ENCODE data around the gene SLC2A5.
"Not testable (repeated sequence)": the region's sequence is repeated elsewhere in the genome, so short reads cannot be mapped to it uniquely, and the experiment has no call there.

The SLC2A5 gene

GRCh38 chr1:9033363-9033762 is 36.1 kb downstream of the SLC2A5 start:
- H3K79me2 ChIP-seq (ENCODE audit: low read length), result no peaks in the 10 kb centered on the region
- no peaks in the 10 kb centered on the region for H3K36me3 ChIP-seq (replicated peaks; ENCODE audit: low read depth, low read length)
- TF ChIP-seq CTCF (IDR thresholded peaks at IDR 0.05; ENCODE audit: low read depth, low read length) (no peak), EZH2phosphoT487 (IDR thresholded peaks at IDR 0.05; ENCODE audit: low read depth) (no peak)
- no peak overlapping the region for H3K9ac ChIP-seq (ENCODE audit: low read length)
- peaks cover 15% of the 10 kb centered on the region for H3K4me1 ChIP-seq (ENCODE audit: low read length)
- no peaks in the 10 kb centered on the region for H4K20me1 ChIP-seq (ENCODE audit: insufficient read depth, low read length)
- H3K9me3 ChIP-seq (ENCODE audit: insufficient read depth, low read length), result no peaks in the 10 kb centered on the region
- H3K4me2 ChIP-seq (ENCODE audit: low read length), result no peak overlapping the region
- H2AFZ ChIP-seq (ENCODE audit: low read depth, low read length), result no peak overlapping the region
- no peaks in the 10 kb centered on the region; the same call in 1 of the 2 replicates for H3K27me3 ChIP-seq (ENCODE audit: low read depth, low read length)
- no peak overlapping the region for H3K27ac ChIP-seq (ENCODE audit: low read length)
- no peak overlapping the region for H3K4me3 ChIP-seq (ENCODE audit: low read length)

GRCh38 chr1:9031484-9032259 is 37.8 kb downstream of the SLC2A5 start:
- H3K9ac ChIP-seq (ENCODE audit: low read length), result no peak overlapping the region
- H2AFZ ChIP-seq (ENCODE audit: low read depth, low read length), result no peak overlapping the region
- no peaks in the 10 kb centered on the region for H3K4me1 ChIP-seq (ENCODE audit: low read length)
- no peak overlapping the region for H3K4me2 ChIP-seq (ENCODE audit: low read length)
- TF ChIP-seq EZH2phosphoT487 (IDR thresholded peaks at IDR 0.05; ENCODE audit: low read depth), result no peak
- no peak for TF ChIP-seq CTCF (IDR thresholded peaks at IDR 0.05; ENCODE audit: low read depth, low read length)
- no peaks in the 10 kb centered on the region; the same call in 1 of the 2 replicates for H3K27me3 ChIP-seq (ENCODE audit: low read depth, low read length)
- H3K4me3 ChIP-seq (ENCODE audit: low read length), result no peak overlapping the region
- no peaks in the 10 kb centered on the region for H3K79me2 ChIP-seq (ENCODE audit: low read length)
- no peaks in the 10 kb centered on the region for H3K36me3 ChIP-seq (replicated peaks; ENCODE audit: low read depth, low read length)
- H4K20me1 ChIP-seq (ENCODE audit: insufficient read depth, low read length), result no peaks in the 10 kb centered on the region
- no peaks in the 10 kb centered on the region for H3K9me3 ChIP-seq (ENCODE audit: insufficient read depth, low read length)
- H3K27ac ChIP-seq (ENCODE audit: low read length), result no peak overlapping the region

- not testable (repeated sequence) for H3K9me3 ChIP-seq (ENCODE audit: insufficient read depth, low read length); H2AFZ ChIP-seq (ENCODE audit: low read depth, low read length); H3K4me3 ChIP-seq (ENCODE audit: low read length); H3K79me2 ChIP-seq (ENCODE audit: low read length); H3K9ac ChIP-seq (ENCODE audit: low read length); H4K20me1 ChIP-seq (ENCODE audit: insufficient read depth, low read length); H3K27me3 ChIP-seq (ENCODE audit: low read depth, low read length); H3K4me1 ChIP-seq (ENCODE audit: low read length); H3K36me3 ChIP-seq (replicated peaks; ENCODE audit: low read depth, low read length); H3K27ac ChIP-seq (ENCODE audit: low read length); H3K4me2 ChIP-seq (ENCODE audit: low read length)
Observed at GRCh38 chr1:9031077-9031476, 38.4 kb downstream of the SLC2A5 start.

GRCh38 chr1:9028921-9029705 is 40.3 kb downstream of the SLC2A5 start:
- Histone ChIP-seq H3K9ac (ENCODE audit: low read length) (no peak overlapping the region), H3K4me2 (ENCODE audit: low read length) (no peak overlapping the region)
- TF ChIP-seq EZH2phosphoT487 (IDR thresholded peaks at IDR 0.05; ENCODE audit: low read depth), result no peak
- TF ChIP-seq CTCF (IDR thresholded peaks at IDR 0.05; ENCODE audit: low read depth, low read length), result no peak

More at GRCh38 chr1:9028921-9029705, 40.3 kb downstream of the SLC2A5 start:
- no peaks in the 10 kb centered on the region for H3K36me3 ChIP-seq (replicated peaks; ENCODE audit: low read depth, low read length)
- no peaks in the 10 kb centered on the region for H4K20me1 ChIP-seq (ENCODE audit: insufficient read depth, low read length)
- no peaks in the 10 kb centered on the region; the same call in 1 of the 2 replicates for H3K27me3 ChIP-seq (ENCODE audit: low read depth, low read length)
- H3K9me3 ChIP-seq (ENCODE audit: insufficient read depth, low read length), result no peaks in the 10 kb centered on the region
- no peak overlapping the region for H3K4me3 ChIP-seq (ENCODE audit: low read length)
- no peak overlapping the region for H2AFZ ChIP-seq (ENCODE audit: low read depth, low read length)
- no peaks in the 10 kb centered on the region for H3K79me2 ChIP-seq (ENCODE audit: low read length)
- no peak overlapping the region for H3K27ac ChIP-seq (ENCODE audit: low read length)
- no peaks in the 10 kb centered on the region for H3K4me1 ChIP-seq (ENCODE audit: low read length)

Data from OCI-LY3 (cell line).